ENCODE measurements around the gene RNF144B. TPM values are rescaled to one million over a fixed set of nuclear protein-coding genes. Genes with fewer than 3 reads are reported as not detected.

RNF144B gene
- polyA plus RNA-seq, 3 donors, result 25.6 to 31.0 (median 27.9) TPM

DNA sequence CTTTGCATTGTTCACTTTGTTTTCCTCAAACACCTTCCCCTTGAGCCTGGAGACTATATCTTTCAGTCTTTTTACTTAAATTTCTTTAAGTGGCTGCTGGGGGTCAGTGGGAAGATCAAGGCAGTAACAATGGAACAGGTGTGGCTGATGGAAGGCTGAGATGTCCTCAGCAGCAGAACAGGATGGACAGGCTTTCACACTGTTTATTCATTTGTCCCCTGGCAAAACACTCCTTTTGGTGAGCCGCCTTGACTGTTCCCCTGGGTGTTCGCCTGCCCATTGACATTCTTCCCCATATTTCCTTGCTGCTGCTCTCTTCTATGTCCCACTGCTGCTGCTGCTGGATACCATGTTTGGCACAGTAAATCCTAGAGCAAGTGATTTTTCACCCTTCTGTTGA is 38.1 kb downstream of the RNF144B start:
- intact Hi-C loops (cut with micrococcal nuclease), result no loop called here
- H3K4me3 Mint-ChIP-seq, result no peak overlapping the region
- TF ChIP-seq, protein P1, sequence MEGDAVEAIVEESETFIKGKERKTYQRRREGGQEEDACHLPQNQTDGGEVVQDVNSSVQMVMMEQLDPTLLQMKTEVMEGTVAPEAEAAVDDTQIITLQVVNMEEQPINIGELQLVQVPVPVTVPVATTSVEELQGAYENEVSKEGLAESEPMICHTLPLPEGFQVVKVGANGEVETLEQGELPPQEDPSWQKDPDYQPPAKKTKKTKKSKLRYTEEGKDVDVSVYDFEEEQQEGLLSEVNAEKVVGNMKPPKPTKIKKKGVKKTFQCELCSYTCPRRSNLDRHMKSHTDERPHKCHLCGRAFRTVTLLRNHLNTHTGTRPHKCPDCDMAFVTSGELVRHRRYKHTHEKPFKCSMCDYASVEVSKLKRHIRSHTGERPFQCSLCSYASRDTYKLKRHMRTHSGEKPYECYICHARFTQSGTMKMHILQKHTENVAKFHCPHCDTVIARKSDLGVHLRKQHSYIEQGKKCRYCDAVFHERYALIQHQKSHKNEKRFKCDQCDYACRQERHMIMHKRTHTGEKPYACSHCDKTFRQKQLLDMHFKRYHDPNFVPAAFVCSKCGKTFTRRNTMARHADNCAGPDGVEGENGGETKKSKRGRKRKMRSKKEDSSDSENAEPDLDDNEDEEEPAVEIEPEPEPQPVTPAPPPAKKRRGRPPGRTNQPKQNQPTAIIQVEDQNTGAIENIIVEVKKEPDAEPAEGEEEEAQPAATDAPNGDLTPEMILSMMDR (IDR thresholded peaks at IDR 0.05), result no peak
- H3K27me3 Mint-ChIP-seq (ENCODE audit: low read depth in 3 of 3), result peaks cover 0 to 5% (median 3%) of the 10 kb centered on the region in 3 donors
- peaks cover 0 to 2% (median 0%) of the 10 kb centered on the region in 7 donors for H3K9me3 Mint-ChIP-seq
- 100% methylated on average over 2 of the region's 2 CpGs for WGBS (ENCODE audit: insufficient coverage)
- Histone ChIP-seq H3K9ac (ENCODE audit: insufficient read depth, low read length, poor library complexity, severe bottlenecking) (no peak overlapping the region), H3K36me3 (replicated peaks in 1 of 2; ENCODE audit: control insufficient read depth in 1 of 2, insufficient read depth in 2 of 2, low read length in 2 of 2) (peaks cover 35 to 56% of the 10 kb centered on the region in 2 donors), H3K79me2 (ENCODE audit: insufficient read depth, low read length) (peaks cover 86% of the 10 kb centered on the region), H3K4me2 (replicated peaks; ENCODE audit: extremely low read depth, low read length, poor library complexity, severe bottlenecking) (no peak overlapping the region), H3K4me1 (ENCODE audit: control insufficient read depth in 1 of 2, insufficient read depth in 2 of 2, low read length in 2 of 2) (peaks cover 4 to 14% of the 10 kb centered on the region in 2 donors), H3K4me3 (replicated peaks in 1 of 3; ENCODE audit: low read depth in 2 of 3, low read length in 3 of 3) (no peak overlapping the region), H3K27ac (ENCODE audit: low read depth in 1 of 2, low read length in 2 of 2) (peak overlapping the region in 1 of 2 donors; percentile 47), H3K9me3 (replicated peaks in 1 of 2; ENCODE audit: control insufficient read depth in 1 of 2, insufficient read depth in 1 of 2, low read length in 2 of 2) (no peaks in the 10 kb centered on the region), H4K20me1 (ENCODE audit: insufficient read depth, low read length) (peaks cover 100% of the 10 kb centered on the region), H2AFZ (ENCODE audit: insufficient read depth, low read depth, low read length, poor library complexity, severe bottlenecking) (no peak overlapping the region), H3K27me3 (ENCODE audit: control insufficient read depth in 2 of 2, insufficient read depth in 2 of 2, low read length in 2 of 2) (no peaks in the 10 kb centered on the region)
- peak overlapping the region in 5 of 7 donors; percentile 10 to 80 (median 63) for H3K27ac Mint-ChIP-seq
- H3K36me3 Mint-ChIP-seq, result peaks cover 45 to 67% of the 10 kb centered on the region in 2 donors
- no peak for DNase-seq
- H3K4me1 Mint-ChIP-seq, result peaks cover 39% of the 10 kb centered on the region

- H3K4me1 Mint-ChIP-seq, result peaks cover 53% of the 10 kb centered on the region
- H3K4me1 ChIP-seq (ENCODE audit: control insufficient read depth in 1 of 2, insufficient read depth in 2 of 2, low read length in 2 of 2), result peaks cover 12 to 32% of the 10 kb centered on the region in 2 donors
- peaks cover 100% of the 10 kb centered on the region for H4K20me1 ChIP-seq (ENCODE audit: insufficient read depth, low read length)
- H3K36me3 Mint-ChIP-seq, result peaks cover 49 to 75% of the 10 kb centered on the region in 2 donors
- H3K27ac ChIP-seq (ENCODE audit: low read depth in 1 of 2, low read length in 2 of 2), result peak overlapping the region in 1 of 2 donors; percentile 21
- intact Hi-C loops (cut with micrococcal nuclease), result no loop called here
- no peak overlapping the region for H3K4me2 ChIP-seq (replicated peaks; ENCODE audit: extremely low read depth, low read length, poor library complexity, severe bottlenecking)
- TF ChIP-seq, protein P1 (IDR thresholded peaks at IDR 0.05), result no peak
- peaks cover 45 to 67% of the 10 kb centered on the region in 2 donors for H3K36me3 ChIP-seq (replicated peaks in 1 of 2; ENCODE audit: control insufficient read depth in 1 of 2, insufficient read depth in 2 of 2, low read length in 2 of 2)
- H3K4me3 ChIP-seq (replicated peaks in 1 of 3; ENCODE audit: low read depth in 2 of 3, low read length in 3 of 3), result no peak overlapping the region
- no CpG with 5 or more reads among the region's 2 CpGs for WGBS (ENCODE audit: insufficient coverage)
- H3K27me3 Mint-ChIP-seq (ENCODE audit: low read depth in 3 of 3), result peaks cover 0 to 5% (median 3%) of the 10 kb centered on the region in 3 donors
- no peaks in the 10 kb centered on the region for H3K27me3 ChIP-seq (ENCODE audit: control insufficient read depth in 2 of 2, insufficient read depth in 2 of 2, low read length in 2 of 2)
- H3K79me2 ChIP-seq (ENCODE audit: insufficient read depth, low read length), result peaks cover 83% of the 10 kb centered on the region
- peak overlapping the region in 3 of 7 donors; percentile 45 to 71 (median 57) for H3K27ac Mint-ChIP-seq
- H3K4me3 Mint-ChIP-seq, result no peak overlapping the region
- no peak overlapping the region for H3K9ac ChIP-seq (ENCODE audit: insufficient read depth, low read length, poor library complexity, severe bottlenecking)
- DNase-seq, result no peak
- no peaks in the 10 kb centered on the region for H3K9me3 ChIP-seq (replicated peaks in 1 of 2; ENCODE audit: control insufficient read depth in 1 of 2, insufficient read depth in 1 of 2, low read length in 2 of 2)
- no peak overlapping the region for H2AFZ ChIP-seq (ENCODE audit: insufficient read depth, low read depth, low read length, poor library complexity, severe bottlenecking)
- H3K9me3 Mint-ChIP-seq, result peaks cover 0 to 2% (median 0%) of the 10 kb centered on the region in 7 donors
These were observed 40.1 kb downstream of the RNF144B start for GRCh38 chr6:18427296-18427695.
